22Rv1 (cell line): ENCODE data around the gene STK40.
A peak's percentile ranks its signal among the peaks of the same experiment; 100 is the strongest.

Source experiments
- ZFX ChIP-seq: fragments of 450-650 bp; IDR thresholded peaks from 2 replicates; pipeline ENCODE4 v1.6.1; 2017; ENCODE audit warnings: antibody characterized with exemption, borderline replicate concordance
- TF ChIP-seq, protein P1 (sequence below): fragments of 450-650 bp; IDR thresholded peaks from 2 replicates; pipeline ENCODE4 v1.5.1; 2017; ENCODE audit warnings: mild to moderate bottlenecking

DNA sequence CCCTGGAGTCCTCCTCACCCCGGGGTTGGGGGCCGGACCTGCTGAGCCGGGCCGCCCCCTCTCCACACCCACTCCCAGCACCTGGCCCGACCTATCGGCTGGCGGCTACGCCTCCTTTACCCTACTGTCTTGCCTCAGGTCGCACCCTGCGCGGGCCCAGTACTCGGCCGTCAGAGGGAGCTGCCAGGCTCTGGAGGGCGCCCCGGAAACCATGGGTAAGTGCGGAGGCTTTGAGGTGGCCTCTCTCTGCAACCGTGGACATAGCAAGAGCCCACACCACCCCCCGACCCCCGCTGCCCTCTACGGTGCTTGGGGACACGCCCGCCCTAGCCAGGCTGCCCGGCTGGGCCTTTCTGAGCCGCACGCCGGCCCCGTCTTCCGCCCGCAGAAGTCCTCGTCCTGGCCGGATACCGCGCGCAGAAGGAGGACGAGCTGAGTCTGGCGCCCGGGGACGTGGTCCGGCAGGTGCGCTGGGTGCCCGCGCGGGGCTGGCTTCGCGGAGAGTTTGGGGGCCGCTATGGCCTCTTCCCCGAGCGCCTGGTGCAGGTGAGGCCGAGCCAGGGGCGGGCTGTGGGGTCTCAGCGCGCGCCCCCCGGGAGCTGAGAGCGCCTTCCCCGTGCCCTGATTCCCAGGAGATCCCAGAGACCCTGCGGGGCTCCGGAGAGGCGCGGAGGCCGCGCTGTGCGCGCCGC lies 79.4 kb downstream of the STK40 start, which contains the start of gene SH3D21:
- TF ChIP-seq, protein P1, sequence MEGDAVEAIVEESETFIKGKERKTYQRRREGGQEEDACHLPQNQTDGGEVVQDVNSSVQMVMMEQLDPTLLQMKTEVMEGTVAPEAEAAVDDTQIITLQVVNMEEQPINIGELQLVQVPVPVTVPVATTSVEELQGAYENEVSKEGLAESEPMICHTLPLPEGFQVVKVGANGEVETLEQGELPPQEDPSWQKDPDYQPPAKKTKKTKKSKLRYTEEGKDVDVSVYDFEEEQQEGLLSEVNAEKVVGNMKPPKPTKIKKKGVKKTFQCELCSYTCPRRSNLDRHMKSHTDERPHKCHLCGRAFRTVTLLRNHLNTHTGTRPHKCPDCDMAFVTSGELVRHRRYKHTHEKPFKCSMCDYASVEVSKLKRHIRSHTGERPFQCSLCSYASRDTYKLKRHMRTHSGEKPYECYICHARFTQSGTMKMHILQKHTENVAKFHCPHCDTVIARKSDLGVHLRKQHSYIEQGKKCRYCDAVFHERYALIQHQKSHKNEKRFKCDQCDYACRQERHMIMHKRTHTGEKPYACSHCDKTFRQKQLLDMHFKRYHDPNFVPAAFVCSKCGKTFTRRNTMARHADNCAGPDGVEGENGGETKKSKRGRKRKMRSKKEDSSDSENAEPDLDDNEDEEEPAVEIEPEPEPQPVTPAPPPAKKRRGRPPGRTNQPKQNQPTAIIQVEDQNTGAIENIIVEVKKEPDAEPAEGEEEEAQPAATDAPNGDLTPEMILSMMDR = peak; percentile 29
- no peak for TF ChIP-seq ZFX
